Ovary (tissue), 10 donors: ENCODE measurements around the gene ATP5PO. TPM values are rescaled to one million over a fixed set of nuclear protein-coding genes. Genes with fewer than 3 reads are reported as not detected.
A peak's percentile ranks its signal among the peaks of the same experiment; 100 is the strongest.

Experiments
- DNase-seq, 5 donors: peaks; one replicate each; pipeline ENCODE4 v3.0.0-alpha.2; 2019 to 2020
- H3K27ac ChIP-seq, 2 donors: fragments of 200-600 bp; one replicate each; pipeline versions ENCODE4 v1.5.1 to v1.8.0; 2019 to 2022
- H3K27me3 ChIP-seq: fragments of 200-600 bp; one replicate; pipeline ENCODE4 v1.8.0; 2022
- H3K36me3 ChIP-seq: fragments of 200-600 bp; sonication (generic); one replicate; pipeline ENCODE4 v1.5.1; 2019
- H3K4me1 ChIP-seq: one replicate; pipeline ENCODE4 v1.8.1; 2013; ENCODE audit warnings: mild to moderate bottlenecking, moderate library complexity; ENCODE audit not compliant: insufficient read depth
- H3K4me3 ChIP-seq: fragments of 200-600 bp; sonication (generic); one replicate; pipeline ENCODE4 v1.5.1; 2017
- H3K9me3 ChIP-seq, 2 donors: fragments of 200-600 bp in 1 of 2; sonication (generic) in 1 of 2; one replicate each; pipeline versions ENCODE4 v1.5.1 to v1.8.1; 2013 to 2019; ENCODE audit warnings: mild to moderate bottlenecking in 1 of 2, moderate library complexity in 1 of 2
- CTCF ChIP-seq, 3 donors: fragments of 450-650 bp in 2 of 3; fragments of 200-600 bp in 1 of 3; IDR thresholded peaks; one replicate each; pipeline versions ENCODE4 v1.5.1 to v1.8.0; 2016 to 2022; ENCODE audit warnings: antibody characterized with exemption in 3 of 3, mild to moderate bottlenecking in 1 of 3
- EP300 ChIP-seq: sonication (generic); formaldehyde crosslinking; IDR thresholded peaks from one replicate; pipeline ENCODE4 v1.6.1; 2017; ENCODE audit warnings: antibody characterized with exemption
- POLR2A ChIP-seq: fragments of 450-650 bp; IDR thresholded peaks from one replicate; pipeline ENCODE4 v1.6.1; 2017; ENCODE audit warnings: antibody characterized with exemption, mild to moderate bottlenecking, moderate library complexity
- WGBS, 3 donors: extraction: QIAGEN DNeasy Blood & Tissue Kit in 1 of 3; methylation state at CpG; one replicate each; pipeline versions ENCODE4 v1.1.5 to v1.1.7; 2013 to 2017; 5-methylcytosine and 5-hydroxymethylcytosine counted together
- intact Hi-C, 4 donors: fragments of 100-400 bp; cut with DNase I; formaldehyde crosslinking; loops; one replicate each; pipeline versions ENCODE4 v1.11.0 to v1.15.1; 2022 to 2023
- long read RNA-seq, 3 donors: library from polyadenylated mRNA in 2 of 3; unstranded in 2 of 3; transcript quantifications; one replicate each; pipeline ENCODE4 v2.0.0 and lab custom pipeline, GENCODE V29; 2021 to 2026
- polyA plus RNA-seq, 2 donors: library from polyadenylated mRNA; stranded (reverse); fragments of 200-250 nt in 1 of 2; fragments of 350-450 nt in 1 of 2; fragmentation: Illumina TruSeq in 1 of 2; extraction: RNeasy Lipid Tissue Mini Kit (QIAGEN cat#74804) in 1 of 2; gene quantifications; one replicate each; pipeline ENCODE4 v1.2.3, GENCODE V29; 2013 to 2014
- total RNA-seq, 7 donors: library from RNA; depleted of rRNA in 2 of 7; stranded (reverse); fragments of >200 nt in 2 of 7; fragmentation: NEBNext Ultra II Directional in 3 of 7; extraction: Animal tissue kit (Norgen Biotek cat#: 25700) in 3 of 7; gene quantifications; one replicate each; pipeline versions ENCODE4 v1.1.0 to v1.2.4, GENCODE V29; 2016 to 2023
- donor health status: DM: no; HTN: no; CAD: no; lungs with moderate emphysema.
- donor health status: DM: no; HTN: no; CAD: no.
- donor health status: Bipolar disorder and iron deficiency.
- donor health status: DM: yes; HTN: yes; CAD: no.
- donor health status: DM: no; HTN: no; CAD: no.
- donor health status: DM: yes; HTN: yes; CAD: no.

ATP5PO gene
- total RNA-seq = 100 to 1,000 TPM; 144 to 221 (median 169) TPM
- 100 to 1,000 TPM; 252 to 283 TPM for polyA plus RNA-seq
- long read RNA-seq, donor 1, transcript ATP5PO-201 (7 exons, 932 nt) = major isoform, 80 of 94 reads
- long read RNA-seq, donor 1, partial matches to known transcripts = 8 of 94 reads
- long read RNA-seq, donor 1, other reads (novel, unspliced or antisense) = 6 of 94 reads
- long read RNA-seq, donor 2, transcript ATP5PO-201 (7 exons, 932 nt) = major isoform, 165 of 193 reads
- long read RNA-seq, donor 2, partial matches to known transcripts = 21 of 193 reads
- long read RNA-seq, donor 2, other reads (novel, unspliced or antisense) = 7 of 193 reads
- long read RNA-seq, donor 3, transcript ATP5PO-201 (7 exons, 932 nt) = major isoform, 107 of 117 reads
- long read RNA-seq, donor 3, partial matches to known transcripts = 9 of 117 reads
- long read RNA-seq, donor 3, other reads (novel, unspliced or antisense) = 1 of 117 reads

- intact Hi-C loops = loop anchor here in 1 of 4 donors (10.0 kb wide), 1 partner anchor 699 kb away; the partner anchor contains the start of gene RCAN1
Observed at GRCh38 chr21:33915368-33916199, at the start of gene ATP5PO. TSS of gene ATP5PO (minus strand) at chr21:33915804. CDS start at chr21:33915763, 41 bp downstream.

GRCh38 chr21:33964706-33965325, 49.2 kb upstream of the ATP5PO start:
- H3K36me3 ChIP-seq = no peaks in the 10 kb centered on the region
- WGBS, 3 donors = 87 to 92% (median 89%) methylated on average over 3 of the region's 3 CpGs
- no peak overlapping the region for H3K27ac ChIP-seq
- intact Hi-C loops = no loop called here
- TF ChIP-seq CTCF (IDR thresholded peaks at IDR 0.05) (no peak), EP300 (no peak), POLR2A (no peak)
- peaks cover 2% of the 10 kb centered on the region for H3K4me1 ChIP-seq
- H3K9me3 ChIP-seq = no peaks in the 10 kb centered on the region
- DNase-seq = no peak
- H3K27me3 ChIP-seq = no peaks in the 10 kb centered on the region
- no peak overlapping the region for H3K4me3 ChIP-seq

More at GRCh38 chr21:33915368-33916199, at the start of gene ATP5PO:
- Histone ChIP-seq H3K4me1 (peaks cover 5% of the 10 kb centered on the region), H3K36me3 (no peaks in the 10 kb centered on the region), H3K4me3 (peak within 1 kb of the TSS; percentile 92), H3K9me3 (no peaks in the 10 kb centered on the region), H3K27ac (peak within 1 kb of the TSS; percentile 44 to 60), H3K27me3 (no peaks in the 10 kb centered on the region)
- peak; percentile 96 to 98 (median 96) for DNase-seq
- TF ChIP-seq EP300 (no peak), CTCF (IDR thresholded peaks at IDR 0.05) (peak in 1 of 3 donors; percentile 8), POLR2A (peak; percentile 61)
- WGBS, 3 donors = 0 to 1% (median 1%) methylated on average over 45 of the region's 45 CpGs

- Histone ChIP-seq H3K4me1 (peaks cover 2% of the 10 kb centered on the region), H3K36me3 (no peaks in the 10 kb centered on the region), H3K27me3 (no peaks in the 10 kb centered on the region), H3K27ac (no peak overlapping the region), H3K9me3 (no peaks in the 10 kb centered on the region), H3K4me3 (no peak overlapping the region)
- intact Hi-C loops = no loop called here
- DNase-seq = no peak
- no peak for TF ChIP-seq EP300
- TF ChIP-seq CTCF (IDR thresholded peaks at IDR 0.05) = no peak
- TF ChIP-seq POLR2A = no peak
- WGBS, 3 donors = 75 to 79% (median 77%) methylated on average over 5 of the region's 5 CpGs
Observed at GRCh38 chr21:33963848-33964555, 48.4 kb upstream of the ATP5PO start.

- intact Hi-C loops = no loop called here
- no peaks in the 10 kb centered on the region for H3K4me1 ChIP-seq
- no peaks in the 10 kb centered on the region for H3K9me3 ChIP-seq
- no peaks in the 10 kb centered on the region for H3K27me3 ChIP-seq
- TF ChIP-seq EP300 = no peak
- no peak for TF ChIP-seq CTCF (IDR thresholded peaks at IDR 0.05)
- no peak for TF ChIP-seq POLR2A
- no peak overlapping the region for H3K27ac ChIP-seq
- 92% methylated on average over 6 of the region's 6 CpGs for WGBS, 3 donors
- DNase-seq = no peak
- no peak overlapping the region for H3K4me3 ChIP-seq
- no peaks in the 10 kb centered on the region for H3K36me3 ChIP-seq
Observed at GRCh38 chr21:33962290-33962689, 46.7 kb upstream of the ATP5PO start.
